Psoas muscle (tissue), 8 donors: Measurements from ENCODE around the gene SCAMP5. TPM values are rescaled to one million over a fixed set of nuclear protein-coding genes. Genes with fewer than 3 reads are reported as not detected.

Experiments used
- ATAC-seq, 4 donors: fragments of 200-7000 bp; cut with Tn5 transposase; one replicate each; pipeline ENCODE4 v1.9.1; 2020; ENCODE audit warnings: moderate library complexity in 3 of 4, mild to moderate bottlenecking in 2 of 4
- DNase-seq, 2 donors: peaks; one replicate each; pipeline ENCODE4 v3.0.0-alpha.2; 2020
- H3K27ac ChIP-seq: fragments of 200-600 bp; one replicate; pipeline ENCODE4 v1.8.0; 2022
- H3K27me3 ChIP-seq, 3 donors: fragments of 200-600 bp in 1 of 3; one replicate each; pipeline versions ENCODE4 v1.6.1 to v1.8.0; 2013 to 2022; ENCODE audit warnings: low read length in 2 of 3, mild to moderate bottlenecking in 2 of 3, moderate library complexity in 1 of 3; ENCODE audit not compliant: insufficient read depth in 3 of 3
- H3K36me3 ChIP-seq, 2 donors: fragments of 200-600 bp in 1 of 2; one replicate each; pipeline versions ENCODE4 v1.6.1 to v1.8.0; 2013 to 2022; ENCODE audit warnings: low read depth in 1 of 2, mild to moderate bottlenecking in 1 of 2, moderate library complexity in 1 of 2; ENCODE audit not compliant: insufficient read depth in 1 of 2
- H3K4me1 ChIP-seq: fragments of 200-600 bp; one replicate; pipeline ENCODE4 v1.8.0; 2022
- H3K4me3 ChIP-seq: fragments of 200-600 bp; one replicate; pipeline ENCODE4 v1.8.0; 2022; ENCODE audit warnings: mild to moderate bottlenecking
- H3K9me3 ChIP-seq: fragments of 200-600 bp; one replicate; pipeline ENCODE4 v1.8.0; 2022
- CTCF ChIP-seq: fragments of 200-600 bp; IDR thresholded peaks from one replicate; pipeline ENCODE4 v1.8.0; 2022; ENCODE audit warnings: antibody characterized with exemption
- WGBS, 3 donors: extraction: QIAGEN DNeasy Blood & Tissue Kit; methylation state at CpG; one replicate each; pipeline versions ENCODE4 v1.1.6 to v1.1.7; 2013; 5-methylcytosine and 5-hydroxymethylcytosine counted together
- intact Hi-C, 2 donors: fragments of 100-400 bp; cut with DNase I; formaldehyde crosslinking; loops; one replicate each; pipeline versions ENCODE4 v1.11.0 to v1.14.2; 2022
- polyA plus RNA-seq, 3 donors: library from polyadenylated mRNA; stranded (reverse); fragments of 200-250 nt; gene quantifications; one replicate each; pipeline ENCODE4 v1.2.3, GENCODE V29; 2013
- total RNA-seq, 4 donors: library from RNA; stranded (reverse); fragmentation: NEBNext Ultra II Directional in 2 of 4; extraction: Animal tissue kit (Norgen Biotek cat#: 25700) in 2 of 4; gene quantifications; one replicate each; pipeline versions ENCODE4 v1.2.1 to v1.2.4, GENCODE V29; 2021 to 2023
- donor health status: healthy with polysubstance abuse.
- donor health status: DM: no; HTN: no; CAD: no; lungs with moderate emphysema.
- donor health status: Bipolar disorder and iron deficiency.
- donor health status: healthy.
- donor health status: DM: yes; HTN: yes; CAD: no.
- donor health status: DM: no; HTN: no; CAD: no.
- donor health status: DM: no; HTN: no; CAD: no.
- donor health status: DM: yes; HTN: yes; CAD: no.

SCAMP5 gene
- total and polyA plus RNA-seq, 7 donors, result 0.03 to 6.3 (median 0.60) TPM; not detected in 1

GRCh38 chr15:74955017-74955416 lies 40.3 kb upstream of the SCAMP5 start:
- 76 to 86% (median 78%) methylated on average over 5 to 8 of the region's 8 CpGs for WGBS, 3 donors
- no peak for ATAC-seq
- no peak for DNase-seq
- Histone ChIP-seq H3K4me3 (peak overlapping the region; percentile 72), H3K27me3 (peaks cover 0 to 50% (median 15%) of the 10 kb centered on the region in 3 donors), H3K4me1 (peaks cover 31% of the 10 kb centered on the region), H3K9me3 (no peaks in the 10 kb centered on the region), H3K27ac (no peak overlapping the region), H3K36me3 (no peaks in the 10 kb centered on the region)
- intact Hi-C loops, result loop anchor here (5.0 to 10.0 kb wide), 3 partner anchors 320 to 580 kb away; no protein-coding TSS in a partner anchor
- no peak for TF ChIP-seq CTCF

- Histone ChIP-seq H3K27me3 (peaks cover 0 to 50% (median 15%) of the 10 kb centered on the region in 3 donors), H3K27ac (peak overlapping the region; percentile 38), H3K36me3 (no peaks in the 10 kb centered on the region), H3K9me3 (no peaks in the 10 kb centered on the region), H3K4me1 (peaks cover 29% of the 10 kb centered on the region), H3K4me3 (peak overlapping the region; percentile 72)
- DNase-seq (peak; percentile 80 to 84), ATAC-seq (peak; percentile 61 to 78 (median 66))
- intact Hi-C loops, result loop anchor here (5.0 to 10.0 kb wide), 3 partner anchors 321 to 581 kb away; no protein-coding TSS in a partner anchor
- 9 to 13% (median 10%) methylated on average over 72 to 88 of the region's 88 CpGs for WGBS, 3 donors
- TF ChIP-seq CTCF, result peak; percentile 18
Observed at GRCh38 chr15:74955796-74956647, 39.3 kb upstream of the SCAMP5 start.

GRCh38 chr15:74956648-74957475 lies 38.5 kb upstream of the SCAMP5 start, which contains the start of gene RPP25:
TSS of gene RPP25 (minus strand) at chr15:74956772. CDS start at chr15:74956583, 189 bp downstream.
- peaks cover 0 to 50% (median 15%) of the 10 kb centered on the region in 3 donors for H3K27me3 ChIP-seq
- H3K36me3 ChIP-seq, result no peaks in the 10 kb centered on the region
- WGBS, 3 donors, result 0 to 1% (median 0%) methylated on average over 55 to 83 of the region's 83 CpGs
- H3K9me3 ChIP-seq, result no peaks in the 10 kb centered on the region
- peak; percentile 83 to 90 (median 89) for ATAC-seq
- H3K27ac ChIP-seq, result peak within 1 kb of the TSS; percentile 60
- intact Hi-C loops, result loop anchor here (5.0 to 10.0 kb wide), 3 partner anchors 322 to 582 kb away; no protein-coding TSS in a partner anchor
- TF ChIP-seq CTCF, result no peak
- H3K4me3 ChIP-seq, result peak within 1 kb of the TSS; percentile 72
- peaks cover 29% of the 10 kb centered on the region for H3K4me1 ChIP-seq
- DNase-seq, result peak; percentile 78 to 84

GRCh38 chr15:74957476-74958035 lies 37.8 kb upstream of the SCAMP5 start:
- Histone ChIP-seq H3K27ac (peak overlapping the region; percentile 60), H3K4me3 (peak overlapping the region; percentile 72), H3K9me3 (no peaks in the 10 kb centered on the region), H3K36me3 (no peaks in the 10 kb centered on the region), H3K27me3 (peaks cover 0 to 50% (median 16%) of the 10 kb centered on the region in 3 donors), H3K4me1 (peaks cover 29% of the 10 kb centered on the region)
- no peak for ATAC-seq
- intact Hi-C loops, result loop anchor here (2.0 to 10.0 kb wide), 4 partner anchors 245 to 583 kb away; no protein-coding TSS in a partner anchor
- 4 to 6% (median 4%) methylated on average over 28 of the region's 28 CpGs for WGBS, 3 donors
- no peak for TF ChIP-seq CTCF
- no peak for DNase-seq
